Measurements from ENCODE around the gene MAP2K7. TPM values are rescaled to one million over a fixed set of nuclear protein-coding genes. Genes with fewer than 3 reads are reported as not detected.
"Not testable (repeated sequence)": the region's sequence is repeated elsewhere in the genome, so short reads cannot be mapped to it uniquely, and the experiment has no call there.

Gene MAP2K7
- total and polyA plus RNA-seq, 12 donors = 13.1 to 53.8 (median 24.6) TPM

DNA sequence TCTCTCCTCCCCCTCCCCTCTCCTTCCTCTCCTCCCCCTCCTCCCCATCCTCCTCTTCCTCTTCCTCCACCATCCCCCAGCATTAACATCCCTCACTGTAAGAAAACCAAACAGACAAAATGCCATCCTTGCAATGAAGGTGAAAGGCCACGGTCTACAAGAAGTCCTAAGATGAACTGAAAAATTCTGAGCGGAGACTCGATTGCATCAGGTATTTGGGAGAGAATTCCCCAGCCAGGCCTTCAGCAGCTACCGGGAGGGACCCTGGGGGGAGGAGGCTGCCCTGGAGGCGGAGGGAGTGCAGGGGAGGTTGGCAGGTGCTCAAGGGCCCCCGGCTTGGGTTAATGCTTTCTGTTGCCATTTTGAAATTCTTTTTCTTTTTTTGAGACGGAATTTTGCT is 49.9 kb downstream of the MAP2K7 start:
- DNase-seq (no peak), ATAC-seq (no peak)
- TF ChIP-seq, protein P1, sequence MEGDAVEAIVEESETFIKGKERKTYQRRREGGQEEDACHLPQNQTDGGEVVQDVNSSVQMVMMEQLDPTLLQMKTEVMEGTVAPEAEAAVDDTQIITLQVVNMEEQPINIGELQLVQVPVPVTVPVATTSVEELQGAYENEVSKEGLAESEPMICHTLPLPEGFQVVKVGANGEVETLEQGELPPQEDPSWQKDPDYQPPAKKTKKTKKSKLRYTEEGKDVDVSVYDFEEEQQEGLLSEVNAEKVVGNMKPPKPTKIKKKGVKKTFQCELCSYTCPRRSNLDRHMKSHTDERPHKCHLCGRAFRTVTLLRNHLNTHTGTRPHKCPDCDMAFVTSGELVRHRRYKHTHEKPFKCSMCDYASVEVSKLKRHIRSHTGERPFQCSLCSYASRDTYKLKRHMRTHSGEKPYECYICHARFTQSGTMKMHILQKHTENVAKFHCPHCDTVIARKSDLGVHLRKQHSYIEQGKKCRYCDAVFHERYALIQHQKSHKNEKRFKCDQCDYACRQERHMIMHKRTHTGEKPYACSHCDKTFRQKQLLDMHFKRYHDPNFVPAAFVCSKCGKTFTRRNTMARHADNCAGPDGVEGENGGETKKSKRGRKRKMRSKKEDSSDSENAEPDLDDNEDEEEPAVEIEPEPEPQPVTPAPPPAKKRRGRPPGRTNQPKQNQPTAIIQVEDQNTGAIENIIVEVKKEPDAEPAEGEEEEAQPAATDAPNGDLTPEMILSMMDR (IDR thresholded peaks at IDR 0.05) = no peak
- Histone ChIP-seq H3K4me3 (no peak overlapping the region), H3K27me3 (no peaks in the 10 kb centered on the region), H3K36me3 (peaks cover 0 to 10% (median 0%) of the 10 kb centered on the region in 9 donors), H3K9me3 (no peaks in the 10 kb centered on the region), H3K4me1 (peaks cover 0 to 19% (median 8%) of the 10 kb centered on the region in 9 donors), H3K27ac (no peak overlapping the region)
- intact Hi-C loops (cut with DNase I) = loop anchor here in 2 of 10 donors (10.0 kb wide), 2 partner anchors 201 to 301 kb away; no protein-coding TSS in a partner anchor
- WGBS, 2 donors = 75 to 79% methylated on average over 7 of the region's 7 CpGs

DNA sequence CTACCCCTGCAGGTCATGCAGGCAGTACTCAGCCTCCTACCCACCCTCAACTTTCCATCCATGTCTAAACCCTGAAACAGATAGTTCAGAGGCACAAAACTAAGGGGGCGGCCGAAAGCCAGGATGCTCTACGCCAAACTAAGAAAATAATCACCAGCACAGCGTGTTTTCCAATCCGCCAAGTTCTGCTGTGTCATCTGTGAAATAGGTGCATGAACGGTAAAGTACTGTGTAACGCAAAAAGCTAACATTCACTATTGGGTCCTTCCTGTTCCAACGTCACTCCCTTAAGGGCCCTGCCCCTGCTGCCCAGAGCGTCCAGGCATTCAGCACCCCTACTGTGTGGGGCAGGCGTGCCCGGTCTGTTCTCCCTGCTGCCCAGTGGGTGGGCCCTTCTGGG is 52.0 kb downstream of the MAP2K7 start:
- TF ChIP-seq, protein P1 (IDR thresholded peaks at IDR 0.05) = no peak
- intact Hi-C loops (cut with DNase I) = loop anchor here in 2 of 10 donors (10.0 kb wide), 2 partner anchors 199 to 299 kb away; no protein-coding TSS in a partner anchor
- no peaks in the 10 kb centered on the region for H3K27me3 ChIP-seq
- no peak overlapping the region for H3K27ac ChIP-seq
- 91 to 92% methylated on average over 11 of the region's 11 CpGs for WGBS, 2 donors
- ATAC-seq (no peak), DNase-seq (no peak)
- H3K4me3 ChIP-seq = no peak overlapping the region
- peaks cover 0 to 30% (median under 1%) of the 10 kb centered on the region in 9 donors for H3K36me3 ChIP-seq
- peaks cover 0 to 19% (median 8%) of the 10 kb centered on the region in 9 donors for H3K4me1 ChIP-seq
- no peaks in the 10 kb centered on the region for H3K9me3 ChIP-seq

DNA sequence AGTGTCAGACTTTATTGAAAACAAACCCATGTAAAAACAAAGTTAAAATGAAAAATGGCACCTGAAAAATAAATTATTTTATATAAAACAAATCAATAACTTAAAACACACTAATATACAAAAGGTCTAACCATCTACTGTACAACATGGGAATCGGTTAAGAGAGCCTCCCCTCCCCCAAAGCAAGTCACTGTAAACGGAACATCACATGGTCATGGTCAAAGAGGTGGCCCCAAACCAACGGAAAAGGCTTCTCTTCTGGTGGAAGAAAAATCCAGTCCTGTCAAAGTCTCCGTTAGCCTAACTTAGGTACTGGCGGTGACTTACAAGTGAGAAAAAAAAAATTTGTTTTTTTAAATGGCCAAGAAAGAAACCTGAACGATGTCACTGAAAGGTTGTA is 55.5 kb downstream of the MAP2K7 start:
- no peak overlapping the region for H3K27ac ChIP-seq
- H3K27me3 ChIP-seq = no peaks in the 10 kb centered on the region
- no peaks in the 10 kb centered on the region for H3K9me3 ChIP-seq
- H3K36me3 ChIP-seq = peaks cover 0 to 65% (median 14%) of the 10 kb centered on the region in 9 donors
- no peak for ATAC-seq
- H3K4me3 ChIP-seq = no peak overlapping the region
- H3K4me1 ChIP-seq = no peaks in the 10 kb centered on the region
- WGBS, 2 donors = 74 to 76% methylated on average over 6 of the region's 6 CpGs
- TF ChIP-seq, protein P1 (IDR thresholded peaks at IDR 0.05) = no peak
- intact Hi-C loops (cut with DNase I) = loop anchor here in 2 of 10 donors (10.0 kb wide), 2 partner anchors 196 to 296 kb away; no protein-coding TSS in a partner anchor
- DNase-seq = no peak

DNA sequence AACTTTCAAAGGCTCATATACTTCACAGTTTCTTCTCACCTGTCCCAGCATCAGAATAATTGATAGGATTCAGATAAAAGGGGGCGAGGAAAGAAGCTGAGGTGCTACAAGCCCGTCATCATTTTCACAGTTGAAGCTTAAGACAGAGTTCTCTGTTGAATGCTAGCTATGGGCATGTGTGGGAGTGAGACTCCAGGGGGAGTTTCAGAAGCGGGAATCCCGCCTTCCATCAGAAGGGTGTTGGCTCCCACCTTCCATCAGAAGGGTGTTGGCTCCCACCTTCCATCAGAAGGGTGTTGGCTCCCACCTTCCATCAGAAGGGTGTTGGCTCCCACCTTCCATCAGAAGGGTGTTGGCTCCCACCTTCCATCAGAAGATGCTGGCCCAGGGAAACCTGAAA is 57.4 kb downstream of the MAP2K7 start:
- peaks cover 0 to 84% (median 26%) of the 10 kb centered on the region in 9 donors for H3K36me3 ChIP-seq
- not testable (repeated sequence) for DNase-seq, H3K9me3 ChIP-seq, H3K4me1 ChIP-seq, ATAC-seq, H3K27me3 ChIP-seq, H3K4me3 ChIP-seq, H3K27ac ChIP-seq
- 89 to 91% methylated on average over 4 of the region's 4 CpGs for WGBS, 2 donors
- intact Hi-C loops (cut with DNase I) = loop anchor here in 1 of 10 donors (10.0 kb wide), 1 partner anchor 194 kb away; no protein-coding TSS in a partner anchor

DNA sequence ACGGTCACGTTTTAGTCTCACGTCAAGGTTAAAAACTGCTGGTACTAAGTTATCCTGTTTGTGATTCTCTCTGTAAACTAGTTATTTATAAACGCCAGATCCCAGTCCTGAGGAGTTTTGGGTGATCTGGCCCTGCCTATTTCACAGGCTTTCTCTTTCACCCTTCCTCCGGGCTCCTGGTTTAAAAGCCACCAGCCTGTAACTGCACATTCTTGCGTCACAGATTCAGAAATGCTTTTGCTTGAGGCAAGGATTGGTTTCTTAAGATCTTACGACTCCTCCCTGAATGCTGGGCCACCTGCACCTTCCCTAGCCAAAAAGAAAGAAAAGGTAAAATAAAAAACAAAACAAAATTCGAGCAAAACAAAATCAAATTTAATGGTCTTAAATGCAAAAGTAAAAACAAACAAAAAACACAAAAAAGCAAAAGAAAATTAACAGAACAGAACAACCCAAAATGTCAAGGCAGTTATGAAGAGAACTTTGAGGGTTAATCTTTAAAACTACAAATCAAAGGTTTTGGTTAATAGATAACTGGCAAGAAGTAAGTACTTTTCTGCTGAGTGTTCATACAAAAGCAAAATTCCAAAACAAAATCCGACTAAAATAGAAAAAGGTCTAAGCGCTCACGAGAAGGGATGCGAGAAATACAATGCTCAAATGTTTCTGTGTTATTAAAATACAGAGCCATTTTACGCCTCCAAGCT is 58.4 kb downstream of the MAP2K7 start:
- Histone ChIP-seq H3K36me3 (peaks cover 0 to 94% (median 36%) of the 10 kb centered on the region in 9 donors), H3K4me3 (no peak overlapping the region), H3K9me3 (no peaks in the 10 kb centered on the region), H3K4me1 (no peaks in the 10 kb centered on the region), H3K27me3 (no peaks in the 10 kb centered on the region), H3K27ac (no peak overlapping the region)
- ATAC-seq (no peak), DNase-seq (no peak)
- 90 to 93% methylated on average over 13 of the region's 13 CpGs for WGBS, 2 donors
- intact Hi-C loops (cut with DNase I) = loop anchor here in 1 of 10 donors (10.0 kb wide), 1 partner anchor 193 kb away; no protein-coding TSS in a partner anchor
- TF ChIP-seq, protein P1 (IDR thresholded peaks at IDR 0.05) = no peak
